HG03342 (cell line): Measurements from ENCODE around the gene AMOTL2.

Experiments used
- ATAC-seq: cut with Tn5 transposase; IDR thresholded peaks from one replicate; pipeline ENCODE4 v1.9.1; 2021; ENCODE audit warnings: mild to moderate bottlenecking, moderate library complexity; ENCODE audit not compliant: unreplicated experiment

Gene AMOTL2

DNA sequence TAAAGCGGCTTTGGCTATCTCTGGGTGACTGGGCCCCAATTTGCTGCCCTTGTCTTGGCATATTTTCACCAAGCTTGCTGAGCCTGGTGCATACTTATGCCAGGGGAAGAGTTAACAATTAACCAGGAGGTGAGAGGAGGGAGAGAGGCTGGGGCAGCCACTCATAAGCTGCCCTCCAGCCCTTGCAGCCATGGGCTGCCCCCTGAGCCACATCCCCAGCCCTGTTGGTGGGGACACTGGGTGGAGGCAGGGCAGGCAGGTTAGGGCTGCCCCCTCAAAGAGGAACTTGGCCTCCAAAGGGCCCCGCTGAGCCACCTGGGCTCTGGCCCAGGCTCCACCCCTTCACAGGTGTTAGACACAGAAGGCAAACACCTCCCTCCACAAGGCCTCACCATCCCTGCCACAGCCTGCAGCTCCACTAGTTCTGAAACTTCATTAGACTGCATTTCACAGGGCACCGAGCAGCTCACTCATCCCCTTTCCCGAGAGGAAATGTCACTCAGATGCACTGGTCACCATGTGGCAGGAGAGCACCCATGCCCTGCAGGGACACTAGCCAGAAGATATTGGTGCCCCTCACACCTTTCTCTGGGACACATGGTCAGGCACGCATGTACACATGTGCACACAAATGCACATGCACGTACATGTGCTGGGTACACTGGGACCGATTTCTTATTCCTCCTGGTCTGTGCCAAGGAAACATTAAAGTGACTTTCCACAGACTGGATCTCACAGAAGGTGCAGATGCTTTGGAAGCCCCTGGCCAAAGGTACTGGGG, 20.2 kb downstream of the AMOTL2 start:
- no peak for ATAC-seq

DNA sequence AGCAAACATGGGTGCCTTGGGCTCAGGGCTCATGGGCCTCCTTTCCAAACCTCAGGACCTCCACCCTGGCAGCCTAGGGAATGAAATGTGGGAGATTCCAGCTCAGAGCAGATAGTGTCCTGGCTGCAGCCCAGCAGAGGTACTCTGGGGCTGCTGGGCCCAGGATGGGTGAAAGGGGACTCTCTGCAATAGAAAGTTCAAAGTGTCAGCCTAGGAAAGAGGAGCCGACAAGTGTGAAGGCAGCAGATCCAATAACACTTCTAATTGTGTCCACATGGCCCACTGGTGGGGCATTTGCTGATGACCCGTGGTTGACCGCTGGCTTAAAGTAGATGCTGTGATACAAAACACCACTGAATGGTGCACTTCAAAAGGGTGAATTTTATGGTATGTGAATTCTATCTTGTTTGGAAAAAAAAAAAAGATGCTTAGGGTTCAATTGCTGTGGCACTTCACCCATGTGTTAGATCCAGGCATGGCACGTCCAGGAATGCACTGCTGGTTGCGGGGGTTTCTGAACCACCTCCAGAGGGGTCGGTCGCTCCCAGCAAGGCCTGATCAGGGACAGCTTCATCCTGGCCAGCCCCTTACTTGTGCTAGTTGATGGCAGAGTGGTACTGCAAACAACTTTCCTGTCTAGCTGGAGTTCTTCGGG, 20.9 kb downstream of the AMOTL2 start:
- ATAC-seq: no peak

DNA sequence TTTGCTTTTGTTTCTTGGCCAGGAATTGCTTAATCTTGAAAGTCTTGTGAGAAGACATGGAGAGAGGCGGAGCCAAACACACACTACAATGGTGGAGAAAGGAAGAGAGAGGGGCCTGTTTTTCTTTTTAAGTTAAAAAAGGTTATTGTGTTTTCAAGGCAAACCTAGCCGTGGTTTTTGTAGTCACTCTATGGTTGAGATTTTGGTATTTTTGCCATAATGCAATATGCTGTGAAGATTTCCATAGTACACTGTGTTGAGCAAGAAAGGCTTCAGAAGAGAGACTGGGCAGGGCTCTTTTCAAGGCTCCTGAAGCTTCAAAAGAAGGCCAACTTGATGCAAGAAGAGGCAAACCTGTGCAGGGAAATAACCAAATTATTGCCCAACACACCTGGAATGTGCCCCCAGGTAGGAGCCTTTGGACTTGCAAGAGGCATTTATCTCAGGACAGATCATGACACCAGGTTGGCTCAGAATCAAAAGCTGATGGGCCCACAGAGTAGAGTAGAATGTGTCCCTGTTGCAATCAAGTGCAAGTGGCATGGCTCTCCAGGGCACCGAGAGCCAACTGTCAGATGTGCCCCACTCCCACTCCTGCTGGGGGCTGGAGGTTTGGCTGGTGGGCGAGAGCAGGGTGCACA, 22.1 kb downstream of the AMOTL2 start:
- no peak for ATAC-seq

DNA sequence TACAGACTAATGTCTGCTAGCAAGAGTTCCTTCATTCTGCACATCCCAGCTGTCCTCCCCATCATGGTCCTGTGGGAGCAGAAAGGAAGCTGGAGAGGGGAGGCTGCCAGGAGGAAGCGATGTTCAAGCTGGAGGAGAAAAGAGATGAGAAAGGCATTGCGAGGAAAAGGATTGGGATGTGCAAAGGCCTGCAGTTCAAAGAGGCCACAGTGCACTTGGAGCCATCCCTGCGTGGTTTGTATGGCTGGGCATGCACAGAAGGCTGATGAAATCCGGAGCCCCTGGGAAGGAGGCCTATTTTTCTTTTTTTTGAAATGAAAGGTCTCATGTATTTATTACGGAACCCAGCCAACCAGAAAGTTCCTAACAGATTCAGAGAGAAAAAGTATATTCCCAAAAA, 22.8 kb downstream of the AMOTL2 start:
- no peak for ATAC-seq

DNA sequence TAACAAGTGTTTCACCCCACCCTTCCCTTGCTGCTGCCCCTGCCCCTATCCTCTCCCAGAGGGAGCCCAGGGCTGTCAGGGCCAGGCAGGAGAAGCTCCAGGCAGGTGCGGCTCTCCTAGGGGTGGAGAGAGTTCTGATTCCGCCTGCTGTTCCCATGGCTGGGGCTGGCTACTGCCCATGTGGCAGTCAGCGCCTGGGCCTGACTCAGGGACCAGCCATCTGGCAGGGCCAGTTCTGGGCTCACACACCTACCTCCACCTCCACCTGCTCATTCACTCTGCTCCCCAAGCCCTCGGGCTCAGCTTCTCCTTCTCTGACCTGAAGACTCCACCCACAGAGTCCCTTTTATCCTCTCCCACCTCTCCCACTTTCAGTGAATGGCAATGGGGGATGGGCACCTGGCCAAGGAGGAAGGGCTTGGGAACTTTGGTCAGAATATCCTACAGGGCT, 23.4 kb downstream of the AMOTL2 start:
- no peak for ATAC-seq

DNA sequence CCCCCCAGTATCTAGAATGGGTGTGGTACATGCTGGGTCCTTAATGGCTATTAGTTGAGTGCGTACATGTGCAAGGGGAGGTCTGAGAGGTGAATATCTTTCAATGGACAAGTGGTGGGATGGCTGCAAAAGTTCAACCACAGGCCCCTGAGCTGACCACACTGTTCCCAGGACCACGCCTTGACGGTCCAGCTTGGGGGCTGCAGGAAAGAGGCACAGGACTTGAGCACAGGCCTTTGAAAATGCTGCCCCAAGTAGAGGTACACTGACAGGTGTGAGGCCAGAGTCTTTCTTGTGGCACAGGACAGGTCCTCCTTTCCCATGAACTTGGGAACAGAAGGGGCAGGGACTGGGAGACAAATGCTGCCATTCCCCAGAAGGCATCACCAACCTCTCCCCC, 24.0 kb downstream of the AMOTL2 start:
- no peak for ATAC-seq

DNA sequence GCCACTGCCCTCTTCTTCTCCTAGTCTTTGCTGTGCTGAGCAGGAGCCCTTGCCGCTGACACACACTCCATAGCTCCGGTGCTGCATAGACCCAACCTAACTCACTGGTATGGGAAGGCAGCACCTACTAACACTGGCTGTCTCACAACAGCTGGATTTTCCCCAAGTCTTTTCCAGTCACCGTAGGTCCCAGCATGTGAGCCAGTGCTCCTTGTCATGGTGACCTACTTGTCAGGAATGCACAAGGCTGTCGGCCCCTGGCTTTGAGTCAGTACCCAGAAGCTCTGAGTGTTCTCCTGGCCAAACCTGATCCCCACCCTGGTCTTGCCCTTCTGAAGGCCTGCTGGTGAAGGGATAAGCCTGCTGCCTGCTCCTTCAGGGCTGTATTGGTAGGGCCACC, 25.7 kb downstream of the AMOTL2 start:
- no peak for ATAC-seq

DNA sequence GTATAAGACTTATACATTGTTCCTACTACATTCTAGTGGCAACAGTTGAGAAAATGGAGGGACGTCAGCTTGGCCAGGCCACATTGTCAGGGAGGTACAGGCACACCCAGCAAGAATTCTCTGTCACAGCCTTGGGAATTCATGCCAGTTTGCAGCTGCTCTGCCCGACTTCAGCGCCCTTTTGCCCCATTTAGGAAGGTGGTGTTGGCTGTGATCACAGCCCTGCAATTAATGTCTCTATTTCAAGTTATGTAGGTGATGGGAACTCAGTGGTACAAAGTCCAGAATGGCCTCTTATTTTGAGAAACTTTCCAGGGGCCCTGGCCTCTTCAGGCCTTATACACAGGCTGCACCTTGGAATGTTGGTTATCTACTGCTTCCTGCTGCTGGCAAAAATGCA, 26.7 kb downstream of the AMOTL2 start:
- ATAC-seq: no peak

DNA sequence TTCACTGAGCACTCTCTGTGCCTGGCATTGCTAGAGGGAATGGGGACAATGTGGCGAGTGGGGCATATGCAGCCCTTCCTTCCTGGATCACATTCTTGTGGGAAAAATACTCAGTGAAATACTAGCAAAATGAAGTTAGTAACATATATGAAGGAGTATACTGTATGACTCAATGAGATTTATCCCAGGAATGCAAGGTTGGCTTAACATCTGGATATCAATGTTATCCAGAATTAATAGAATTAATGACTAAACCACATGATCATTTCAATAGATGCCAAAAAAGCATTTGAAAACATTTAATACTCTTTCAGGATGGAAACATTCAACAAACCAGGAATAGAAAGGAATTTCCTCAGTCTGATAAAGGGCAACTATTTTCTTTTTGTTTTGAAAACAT, 27.5 kb downstream of the AMOTL2 start:
- no peak for ATAC-seq

DNA sequence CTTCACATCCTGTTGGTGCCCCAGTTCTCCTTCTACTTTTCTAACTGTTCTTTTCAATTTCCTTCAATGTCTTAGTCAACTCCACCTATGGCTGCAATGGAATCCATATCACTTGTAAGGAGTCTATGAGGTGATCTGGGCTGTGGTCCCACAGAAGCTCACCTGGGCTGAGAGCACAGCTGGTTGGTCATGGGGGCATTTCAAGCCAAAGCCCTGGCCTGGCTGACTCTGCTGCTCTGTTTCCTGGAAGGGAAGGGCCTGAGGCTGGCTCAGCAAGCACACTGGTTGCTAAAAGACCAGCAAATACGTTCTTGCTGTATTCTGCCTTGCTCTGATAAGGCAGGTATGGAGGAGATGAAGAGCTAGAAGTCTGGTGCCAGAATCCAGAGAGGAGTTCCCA, 29.0 kb downstream of the AMOTL2 start:
- ATAC-seq: no peak

DNA sequence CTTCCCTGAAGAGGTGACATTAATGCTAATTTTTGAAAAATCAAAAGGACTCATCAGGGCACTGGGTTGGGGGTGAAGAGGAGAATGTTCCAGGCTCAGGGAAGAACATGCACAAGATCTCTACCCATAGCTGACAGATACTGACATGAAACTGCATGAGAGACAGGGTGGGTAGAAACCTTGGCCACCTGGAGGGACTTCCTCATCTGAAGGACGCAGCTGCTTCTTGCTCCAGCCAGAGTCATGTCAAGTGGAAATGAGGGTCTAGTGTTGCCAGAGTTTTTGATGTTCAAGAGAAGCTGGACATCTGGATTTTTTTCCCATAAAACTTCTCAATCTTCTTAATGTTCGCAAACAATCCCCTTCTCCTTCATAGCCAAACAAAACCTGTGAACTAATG, 29.7 kb downstream of the AMOTL2 start:
- ATAC-seq: no peak

DNA sequence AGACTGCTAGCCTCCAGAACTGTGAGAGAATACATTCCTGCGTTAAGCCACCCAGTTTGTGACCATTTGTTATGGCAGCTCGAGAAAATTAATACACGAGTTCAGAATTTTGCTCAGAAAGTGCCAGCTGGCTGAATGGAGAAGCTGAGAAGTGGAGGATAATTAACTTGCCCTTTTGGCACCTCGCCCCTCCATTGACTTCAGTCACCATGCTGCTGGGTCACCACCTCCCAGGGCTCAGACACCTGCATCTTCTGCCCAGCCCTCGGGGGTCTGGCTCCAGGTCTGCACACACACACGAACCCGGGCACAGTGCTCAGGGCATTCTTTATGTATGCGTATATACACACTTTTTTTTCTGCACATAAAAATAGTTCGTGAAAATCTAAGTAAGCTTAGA, 32.0 kb downstream of the AMOTL2 start:
- no peak for ATAC-seq

DNA sequence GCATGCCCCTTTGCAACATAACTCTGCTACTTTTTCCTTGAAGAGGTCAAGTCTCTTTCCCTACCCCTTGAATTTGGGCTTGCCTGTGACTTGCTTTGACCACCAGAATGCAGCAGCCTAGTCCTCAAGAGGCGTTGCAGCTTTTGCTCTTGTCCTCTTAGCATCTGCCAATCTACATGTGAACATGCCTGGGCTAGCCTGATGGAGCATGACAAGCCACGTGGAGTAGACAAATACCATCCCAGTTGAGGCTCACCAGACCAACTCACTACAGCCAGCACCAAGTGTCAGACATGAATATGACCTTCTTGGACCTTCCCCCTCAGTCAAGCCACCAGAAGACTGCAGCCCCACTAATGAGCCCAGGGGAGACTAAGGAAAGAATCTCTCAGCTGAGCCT, 32.9 kb downstream of the AMOTL2 start:
- no peak for ATAC-seq

DNA sequence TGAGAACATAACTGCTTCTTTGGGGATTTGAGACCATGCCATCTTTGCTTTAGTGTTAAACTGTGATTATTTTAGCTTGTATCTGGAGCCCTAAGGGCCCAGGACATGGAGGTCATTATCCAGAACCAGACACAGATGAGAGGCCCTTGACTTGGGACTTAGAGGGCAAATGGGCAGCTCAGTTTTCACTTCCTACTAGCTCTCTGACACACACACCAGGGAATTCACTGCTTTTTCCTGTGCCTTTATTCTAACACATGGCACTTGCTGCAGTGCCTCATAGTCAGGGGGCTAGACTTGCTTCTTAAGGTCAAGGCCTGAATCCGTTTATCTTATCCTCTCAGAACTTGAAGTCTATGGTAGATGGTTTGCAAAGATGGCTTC, 33.3 kb downstream of the AMOTL2 start:
- ATAC-seq: no peak

DNA sequence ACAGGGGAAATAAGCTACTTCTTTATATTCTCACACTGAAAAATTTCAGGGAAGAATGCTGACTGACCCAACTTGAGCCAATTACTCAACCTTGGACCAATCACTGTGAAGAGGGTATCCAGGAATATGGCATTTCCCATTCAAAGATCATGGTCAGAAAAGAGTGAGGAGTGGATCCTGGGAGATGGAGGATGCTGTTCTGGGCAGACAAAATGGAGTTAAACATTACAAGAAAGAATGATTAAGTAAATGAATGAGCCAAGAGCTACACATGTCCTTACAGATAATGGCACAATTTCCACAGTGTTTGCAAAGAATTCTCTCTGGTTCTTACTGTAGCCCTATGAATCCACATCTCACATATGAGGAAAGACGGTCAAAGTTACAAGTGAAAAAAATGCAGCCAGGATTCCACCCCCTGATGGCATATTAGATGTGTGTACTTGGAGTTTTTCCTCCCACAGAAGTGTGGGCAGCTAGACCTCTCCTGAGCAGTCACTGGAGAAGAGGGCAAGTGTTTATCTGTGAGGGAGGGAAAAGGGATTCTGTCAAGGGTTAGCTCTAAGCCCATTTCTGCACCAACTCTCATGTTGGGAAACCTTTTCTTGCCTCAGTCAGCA, 33.8 kb downstream of the AMOTL2 start:
- ATAC-seq: no peak

DNA sequence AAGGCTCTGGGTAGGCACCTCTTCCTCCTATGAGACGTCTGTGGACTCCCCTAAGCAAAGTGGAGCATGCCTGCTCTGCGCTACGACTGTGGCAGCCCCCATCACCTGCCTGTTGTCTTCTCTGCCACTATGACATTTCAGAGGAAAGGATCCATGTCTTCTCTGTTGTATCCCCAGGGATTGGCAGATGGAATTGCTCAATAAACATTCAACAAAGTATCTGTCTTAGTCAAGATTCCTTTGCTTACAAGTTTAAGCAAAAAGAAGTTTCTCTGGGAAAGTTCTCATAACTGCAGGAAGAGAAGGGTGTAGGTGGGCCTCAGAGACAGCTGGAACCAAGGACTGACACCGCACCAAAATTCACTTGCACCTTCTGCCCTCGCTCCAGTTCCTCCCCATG, 34.3 kb downstream of the AMOTL2 start:
- ATAC-seq: no peak

DNA sequence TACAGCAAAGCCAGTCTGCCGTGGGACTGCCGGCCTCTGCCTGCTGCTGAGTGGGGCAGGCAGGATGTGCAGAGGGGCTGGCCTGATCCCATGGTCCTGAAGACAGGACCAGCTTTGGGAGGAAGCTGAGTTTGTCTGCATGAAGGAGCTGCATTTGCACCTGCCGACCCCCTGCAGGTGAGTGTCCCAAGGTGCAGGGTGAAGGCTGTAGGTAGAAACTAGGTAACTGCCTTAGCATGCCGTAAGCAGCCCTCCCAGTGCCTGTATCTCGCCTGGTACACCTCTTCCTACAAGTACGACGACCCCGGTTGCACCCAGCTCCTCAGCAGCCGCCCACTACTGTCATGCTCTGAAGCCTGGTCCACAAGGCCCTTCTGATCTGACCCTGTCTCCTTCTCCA, 34.9 kb downstream of the AMOTL2 start:
- ATAC-seq: no peak

DNA sequence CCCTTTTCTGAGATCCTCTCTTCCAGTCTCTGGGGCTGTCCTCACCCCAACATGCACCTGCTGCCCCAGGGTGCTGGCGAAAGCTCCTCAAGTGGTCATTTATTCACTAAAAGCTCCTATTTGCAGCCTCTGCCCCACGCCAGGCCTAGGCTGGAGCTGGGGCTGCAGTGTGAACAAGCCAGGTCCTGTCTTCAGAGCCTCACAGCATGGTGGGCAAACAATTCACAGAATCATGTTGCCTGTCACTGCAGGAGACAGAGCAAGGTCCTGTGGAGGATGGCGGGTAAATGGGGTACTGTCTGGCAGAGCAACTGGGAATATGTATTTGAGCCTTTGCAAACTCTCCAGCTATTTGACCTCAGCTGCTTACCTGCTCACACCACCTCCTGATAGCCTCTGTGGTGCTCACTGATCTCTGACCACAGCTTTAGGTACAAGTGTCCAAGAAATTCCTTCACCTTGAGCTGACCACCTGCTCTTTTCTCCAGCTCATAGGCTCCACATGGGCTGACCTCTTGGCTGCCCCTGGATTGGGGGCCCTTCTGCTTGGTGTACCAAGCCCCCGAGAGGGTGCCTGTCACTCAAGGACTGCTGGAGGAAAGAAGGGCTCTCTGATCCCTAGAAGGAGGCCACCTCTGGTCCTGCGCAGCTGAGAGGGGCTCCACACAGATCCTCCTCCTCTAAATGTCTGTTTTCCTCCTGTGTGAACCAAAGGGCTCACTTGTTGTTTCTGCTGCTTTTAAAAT, 35.6 kb downstream of the AMOTL2 start:
- no peak for ATAC-seq

DNA sequence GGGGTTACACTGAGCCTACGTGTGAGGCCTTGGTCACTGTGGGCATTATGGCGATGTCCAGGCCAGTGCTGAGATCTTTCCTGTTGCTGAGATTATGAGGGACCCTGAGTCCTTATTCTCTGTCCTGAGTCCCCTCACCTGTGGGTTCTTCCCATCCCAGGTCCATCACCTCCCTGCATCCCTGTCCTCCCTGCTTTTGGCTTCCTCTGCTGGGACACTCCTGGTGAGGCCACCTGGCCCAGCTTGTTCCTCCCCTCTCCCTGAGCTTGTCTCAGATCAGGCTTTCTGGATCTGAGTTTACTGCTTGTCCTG, 36.1 kb downstream of the AMOTL2 start:
- no peak for ATAC-seq

DNA sequence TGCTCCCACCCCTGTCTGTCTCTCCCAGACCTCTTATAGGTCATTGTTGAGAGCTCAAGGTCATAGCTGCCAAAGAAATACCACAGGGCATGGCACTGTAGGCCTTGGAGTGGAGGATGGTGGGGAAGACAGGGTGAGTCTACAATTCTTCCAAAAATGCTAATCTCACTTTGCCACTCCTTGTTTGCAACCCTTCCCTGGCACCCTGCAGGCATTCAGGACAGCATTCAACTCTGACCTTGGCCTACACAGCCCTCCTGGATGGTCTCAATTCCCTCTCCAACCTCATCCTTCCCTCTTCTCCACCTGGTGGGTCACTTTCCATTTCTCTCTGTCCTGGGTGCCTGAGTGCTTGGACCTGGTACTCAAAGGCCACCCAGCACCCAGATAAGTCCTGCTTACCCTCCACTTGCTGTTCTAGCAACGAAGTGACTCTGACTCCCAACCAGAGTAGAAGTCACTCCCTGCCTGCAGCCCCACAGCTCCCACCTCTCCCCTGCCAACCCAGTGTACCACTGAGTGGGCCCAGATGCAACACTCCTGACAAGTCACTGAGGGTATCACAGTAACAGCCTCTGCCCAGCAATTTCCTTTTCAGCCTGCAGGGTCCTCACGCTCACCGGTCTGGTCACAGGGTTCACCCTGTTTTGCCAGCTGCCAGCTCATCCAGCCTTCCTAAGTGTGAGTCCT, 36.6 kb downstream of the AMOTL2 start:
- ATAC-seq: no peak

DNA sequence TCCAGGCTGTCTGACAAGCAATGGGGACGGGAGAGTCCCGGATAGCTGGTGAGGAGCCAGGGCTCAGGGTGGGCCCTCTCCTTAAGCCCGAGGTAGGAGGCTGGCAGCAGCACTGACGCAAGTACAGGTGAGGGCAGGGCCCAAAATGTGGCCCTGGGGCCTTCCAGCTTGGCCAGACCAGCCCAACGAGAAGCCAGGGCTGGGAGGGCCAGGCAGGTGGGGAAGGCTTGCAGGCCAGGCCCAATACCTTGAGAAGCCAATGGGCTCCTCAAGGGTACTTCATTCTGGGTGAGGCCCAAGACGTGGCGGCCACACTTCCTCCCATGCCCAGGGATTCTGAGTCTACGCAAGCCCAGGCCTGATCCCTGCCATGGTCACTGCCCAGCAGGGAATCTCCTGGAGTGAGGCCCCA, 37.2 kb downstream of the AMOTL2 start:
- ATAC-seq: no peak
